Measurements from ENCODE around the gene SKP1. TPM values are rescaled to one million over a fixed set of nuclear protein-coding genes. Genes with fewer than 3 reads are reported as not detected.

Gene SKP1
- total and polyA plus RNA-seq, 9 of the 15 experiments (the other 6 are each of a cell fraction or from before 2014, with no cell fraction given): 301 to 2,109 (median 639) TPM

- TF ChIP-seq, protein P1, sequence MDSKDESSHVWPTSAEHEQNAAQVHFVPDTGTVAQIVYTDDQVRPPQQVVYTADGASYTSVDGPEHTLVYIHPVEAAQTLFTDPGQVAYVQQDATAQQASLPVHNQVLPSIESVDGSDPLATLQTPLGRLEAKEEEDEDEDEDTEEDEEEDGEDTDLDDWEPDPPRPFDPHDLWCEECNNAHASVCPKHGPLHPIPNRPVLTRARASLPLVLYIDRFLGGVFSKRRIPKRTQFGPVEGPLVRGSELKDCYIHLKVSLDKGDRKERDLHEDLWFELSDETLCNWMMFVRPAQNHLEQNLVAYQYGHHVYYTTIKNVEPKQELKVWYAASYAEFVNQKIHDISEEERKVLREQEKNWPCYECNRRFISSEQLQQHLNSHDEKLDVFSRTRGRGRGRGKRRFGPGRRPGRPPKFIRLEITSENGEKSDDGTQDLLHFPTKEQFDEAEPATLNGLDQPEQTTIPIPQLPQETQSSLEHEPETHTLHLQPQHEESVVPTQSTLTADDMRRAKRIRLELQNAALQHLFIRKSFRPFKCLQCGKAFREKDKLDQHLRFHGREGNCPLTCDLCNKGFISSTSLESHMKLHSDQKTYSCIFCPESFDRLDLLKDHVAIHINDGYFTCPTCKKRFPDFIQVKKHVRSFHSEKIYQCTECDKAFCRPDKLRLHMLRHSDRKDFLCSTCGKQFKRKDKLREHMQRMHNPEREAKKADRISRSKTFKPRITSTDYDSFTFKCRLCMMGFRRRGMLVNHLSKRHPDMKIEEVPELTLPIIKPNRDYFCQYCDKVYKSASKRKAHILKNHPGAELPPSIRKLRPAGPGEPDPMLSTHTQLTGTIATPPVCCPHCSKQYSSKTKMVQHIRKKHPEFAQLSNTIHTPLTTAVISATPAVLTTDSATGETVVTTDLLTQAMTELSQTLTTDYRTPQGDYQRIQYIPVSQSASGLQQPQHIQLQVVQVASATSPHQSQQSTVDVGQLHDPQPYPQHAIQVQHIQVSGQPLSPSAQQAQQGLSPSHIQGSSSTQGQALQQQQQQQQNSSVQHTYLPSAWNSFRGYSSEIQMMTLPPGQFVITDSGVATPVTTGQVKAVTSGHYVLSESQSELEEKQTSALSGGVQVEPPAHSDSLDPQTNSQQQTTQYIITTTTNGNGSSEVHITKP (IDR thresholded peaks at IDR 0.05; ENCODE audit: partially characterized antibody): no peak
- TF ChIP-seq ATF2 (CRISPR knock-in tag; IDR thresholded peaks at IDR 0.05): no peak
- no peak for TF ChIP-seq GTF2A2 (tag; IDR thresholded peaks at IDR 0.05)
- no peak for TF ChIP-seq NONO (IDR thresholded peaks at IDR 0.05; ENCODE audit: low read depth in 2 of 2, low read length in 1 of 2)
These were observed 25.0 kb downstream of the SKP1 start (continued) for GRCh38 chr5:134151723-134152122.

All from K562 (cell line).